ENCODE data around the gene IRAK1. TPM values are rescaled to one million over a fixed set of nuclear protein-coding genes. Genes with fewer than 3 reads are reported as not detected.

The IRAK1 gene
- total and polyA plus RNA-seq, 11 donors = 22.0 to 89.3 (median 29.7) TPM

- no peaks in the 10 kb centered on the region for H3K9me3 ChIP-seq
- DNase-seq = no peak
- intact Hi-C loops (cut with DNase I) = loop anchor here in 2 of 10 donors (5.0 kb wide), 2 partner anchors 34 to 39 kb away; no protein-coding TSS in a partner anchor
- H3K4me3 ChIP-seq = peak overlapping the region in 1 of 12 donors; percentile 69
- ATAC-seq = no peak
- TF ChIP-seq CTCF (IDR thresholded peaks at IDR 0.05) (no peak), POLR2A (IDR thresholded peaks at IDR 0.05) (no peak)
- peaks cover 0 to 27% (median 7%) of the 10 kb centered on the region in 12 donors for H3K4me1 ChIP-seq
- H3K27ac ChIP-seq = no peak overlapping the region
- H3K36me3 ChIP-seq = peaks cover 0 to 42% (median 3%) of the 10 kb centered on the region in 9 donors
- peaks cover 0 to 35% (median 0%) of the 10 kb centered on the region in 9 donors for H3K27me3 ChIP-seq
- 87 to 92% (median 90%) methylated on average over 24 to 26 of the region's 26 CpGs for WGBS, 4 donors
Measured at GRCh38 chrX:154017766-154018517, 1.8 kb downstream of the IRAK1 start.

DNA sequence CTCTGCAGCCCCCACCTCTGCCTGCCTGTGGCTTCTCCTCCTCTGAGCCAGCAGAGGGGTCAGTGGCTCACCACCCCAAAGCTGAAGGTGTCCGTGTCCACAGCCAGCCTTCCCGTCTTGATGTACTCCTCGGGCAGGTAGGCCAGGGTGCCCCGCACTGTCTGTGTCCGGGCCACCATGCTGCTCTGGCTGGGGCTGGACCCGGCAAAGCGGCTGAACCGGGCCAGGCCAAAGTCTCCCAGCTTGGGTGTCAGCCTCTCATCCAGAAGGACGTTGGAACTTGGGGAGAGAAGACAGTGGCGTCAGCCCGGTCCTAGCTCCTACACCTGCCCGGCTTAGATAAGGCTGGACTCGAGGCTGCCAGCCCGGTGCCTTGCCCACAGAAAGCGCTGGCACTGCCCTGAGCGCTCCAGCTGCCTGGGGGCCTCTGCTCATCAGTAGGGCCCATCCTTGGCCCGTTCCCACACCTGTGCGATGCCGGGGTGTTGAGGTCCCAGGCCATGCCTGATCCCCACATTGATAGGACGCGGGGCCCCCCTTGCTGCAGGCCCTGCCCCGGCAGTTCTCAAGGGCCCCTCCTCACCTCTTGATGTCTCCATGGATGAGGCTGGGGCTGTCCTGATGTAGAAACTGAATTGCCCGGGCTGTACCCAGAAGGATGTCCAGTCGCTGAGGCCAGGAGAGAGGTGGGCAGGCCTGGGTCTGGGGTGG lies 3.2 kb downstream of the IRAK1 start:
- intact Hi-C loops (cut with DNase I) = loop anchor here in 2 of 10 donors (5.0 kb wide), 2 partner anchors 36 to 41 kb away; no protein-coding TSS in a partner anchor
- TF ChIP-seq POLR2A (IDR thresholded peaks at IDR 0.05) (no peak), CTCF (IDR thresholded peaks at IDR 0.05) (no peak)
- 83 to 91% (median 89%) methylated on average over 11 to 24 of the region's 24 CpGs for WGBS, 4 donors

GRCh38 chrX:154015581-154016264 lies 4.0 kb downstream of the IRAK1 start:
- DNase-seq = no peak
- 80 to 88% (median 84%) methylated on average over 15 to 16 of the region's 16 CpGs for WGBS, 4 donors
- intact Hi-C loops (cut with DNase I) = loop anchor here in 2 of 10 donors (5.0 kb wide), 2 partner anchors 37 to 42 kb away; no protein-coding TSS in a partner anchor
- peaks cover 0 to 59% (median 3%) of the 10 kb centered on the region in 9 donors for H3K36me3 ChIP-seq
- peaks cover 0 to 22% (median 4%) of the 10 kb centered on the region in 12 donors for H3K4me1 ChIP-seq
- no peak for ATAC-seq
- TF ChIP-seq POLR2A (IDR thresholded peaks at IDR 0.05) = no peak
- no peak for TF ChIP-seq CTCF (IDR thresholded peaks at IDR 0.05)
- peaks cover 0 to 36% (median 0%) of the 10 kb centered on the region in 9 donors for H3K27me3 ChIP-seq
- H3K27ac ChIP-seq = no peak overlapping the region
- H3K4me3 ChIP-seq = no peak overlapping the region
- no peaks in the 10 kb centered on the region for H3K9me3 ChIP-seq

More for the DNA sequence above, 3.2 kb downstream of the IRAK1 start:
- ATAC-seq = no peak
- Histone ChIP-seq H3K4me3 (no peak overlapping the region), H3K9me3 (no peaks in the 10 kb centered on the region), H3K36me3 (peaks cover 0 to 51% (median 3%) of the 10 kb centered on the region in 9 donors), H3K27ac (no peak overlapping the region), H3K4me1 (peaks cover 0 to 27% (median 7%) of the 10 kb centered on the region in 12 donors), H3K27me3 (peaks cover 0 to 35% (median 0%) of the 10 kb centered on the region in 9 donors)
- no peak for DNase-seq

All from heart left ventricle (tissue), 16 donors.